HEK293 (cell line): Measurements from ENCODE around the gene ADORA2A.

Experiments used
- CTCF ChIA-PET: fragments of 350-600 bp; formaldehyde crosslinking; extraction: SDS; loops from one replicate; lab custom pipeline; 2021; ENCODE audit warnings: antibody characterized with exemption; lab: Yijun Ruan, JAX
- POLR2A ChIA-PET: fragments of 300-600 bp; formaldehyde crosslinking; extraction: SDS; loops from one replicate; lab custom pipeline; 2020; ENCODE audit warnings: antibody characterized with exemption, inconsistent platforms; lab: Yijun Ruan, JAX
- H3K27ac ChIP-seq: fragments of 200-500 bp; sonication (Bioruptor generic); 2 replicates; pipeline ENCODE4 v1.5.1; 2014; ENCODE audit warnings: low read depth, low read length, control low read depth, inconsistent platforms; ENCODE audit errors: extremely low read depth
- H3K36me3 ChIP-seq, 2 experiments: fragments of 200-500 bp in 1 of 2; sonication (Bioruptor generic) in 1 of 2; 1 replicate in 1 of 2; 2 replicates in 1 of 2; pipeline ENCODE4 v1.5.1; 2014 to 2017; ENCODE audit warnings: inconsistent platforms in 2 of 2, low read length in 2 of 2; ENCODE audit not compliant: control insufficient read depth in 2 of 2, insufficient read depth in 1 of 2
- H3K4me1 ChIP-seq: fragments of 200-500 bp; sonication (Bioruptor generic); 2 replicates; pipeline ENCODE4 v1.5.1; 2014; ENCODE audit warnings: mild to moderate bottlenecking, low read length, inconsistent platforms; ENCODE audit not compliant: control insufficient read depth, insufficient read depth
- H3K4me3 ChIP-seq: 2 replicates; pipeline ENCODE4 v1.5.1; 2011; ENCODE audit warnings: low read depth, mild to moderate bottlenecking, control low read depth, low read length, moderate library complexity
- H3K9me3 ChIP-seq: fragments of 200-500 bp; sonication (Bioruptor generic); 2 replicates; pipeline ENCODE4 v1.5.1; 2014; ENCODE audit warnings: low read depth, low read length, inconsistent platforms; ENCODE audit not compliant: control insufficient read depth, insufficient read depth
- GLIS1 ChIP-seq: fragments of 450-650 bp; formaldehyde crosslinking; IDR thresholded peaks from 2 replicates; pipeline ENCODE4 v1.5.1; 2016; ENCODE audit warnings: missing biosample characterization, missing genetic modification characterization
- ZBTB49 ChIP-seq: fragments of 450-650 bp; formaldehyde crosslinking; IDR thresholded peaks from 2 replicates; pipeline ENCODE4 v1.5.1; 2016; ENCODE audit warnings: missing biosample characterization, missing genetic modification characterization, low read depth
- ZEB2 ChIP-seq: fragments of 450-650 bp; formaldehyde crosslinking; IDR thresholded peaks from 2 replicates; pipeline ENCODE4 v1.5.1; 2016; ENCODE audit warnings: missing biosample characterization, missing genetic modification characterization
- ZNF148 ChIP-seq: fragments of 450-650 bp; formaldehyde crosslinking; IDR thresholded peaks from 2 replicates; pipeline ENCODE4 v1.5.0; 2017; ENCODE audit warnings: missing biosample characterization, missing genetic modification characterization, borderline replicate concordance
- ZNF335 ChIP-seq: fragments of 450-650 bp; formaldehyde crosslinking; conservative IDR thresholded peaks from 2 replicates; pipeline ENCODE4 v1.5.1; 2016; ENCODE audit warnings: missing biosample characterization, missing genetic modification characterization
- ZNF449 ChIP-seq: fragments of 450-650 bp; formaldehyde crosslinking; IDR thresholded peaks from 2 replicates; pipeline ENCODE4 v1.5.1; 2017; ENCODE audit warnings: missing biosample characterization, mild to moderate bottlenecking, missing genetic modification characterization, moderate library complexity
- ZNF518A ChIP-seq: fragments of 450-650 bp; formaldehyde crosslinking; conservative IDR thresholded peaks from 2 replicates; pipeline ENCODE4 v1.5.1; 2016; ENCODE audit warnings: low read depth, missing biosample characterization, missing genetic modification characterization
- ZNF548 ChIP-seq: fragments of 450-650 bp; formaldehyde crosslinking; IDR thresholded peaks from 2 replicates; pipeline ENCODE4 v1.5.1; 2016; ENCODE audit warnings: missing biosample characterization, missing genetic modification characterization

The ADORA2A gene

GRCh38 chr22:24393848-24394247, 33.6 kb upstream of the ADORA2A start (continued):
- TF ChIP-seq ZNF518A (no peak), ZNF148 (tag by site-specific recombination) (no peak)

GRCh38 chr22:24394254-24394653, 33.1 kb upstream of the ADORA2A start:
- peaks cover 20% of the 10 kb centered on the region for H3K4me1 ChIP-seq
- H3K27ac ChIP-seq: no peak overlapping the region
- no peaks in the 10 kb centered on the region for H3K9me3 ChIP-seq
- ChIA-PET CTCF (interaction anchor here (0.7 to 1.9 kb wide), 3 partner anchors 8 to 127 kb away, joined by 3 to 6 read pairs (median 4); no protein-coding TSS in a partner anchor), POLR2A (interaction anchor here (0.7 kb wide), 1 partner anchor 144 kb away, joined by 4 read pairs; no protein-coding TSS in a partner anchor)
- no peak overlapping the region for H3K4me3 ChIP-seq
- TF ChIP-seq ZBTB49 (tag by site-specific recombination): no peak
- TF ChIP-seq ZEB2 (tag by site-specific recombination): no peak
- no peak for TF ChIP-seq ZNF449 (tag by site-specific recombination)
- no peak for TF ChIP-seq ZNF548 (tag by site-specific recombination)
- H3K36me3 ChIP-seq: peaks cover 8 to 56% of the 10 kb centered on the region in 2 experiments; a peak in 2 of 3 replicates

GRCh38 chr22:24398409-24398808, 29.0 kb upstream of the ADORA2A start:
- H3K9me3 ChIP-seq: no peaks in the 10 kb centered on the region
- TF ChIP-seq GLIS1 (tag by site-specific recombination) (0 out of 2 replicates have a peak, but pooled peaks have one; percentile 10), ZNF335 (tag by site-specific recombination) (no peak)
- TF ChIP-seq, all 188 proteins: peak for 1
- CTCF ChIA-PET: interaction anchor here (0.5 to 1.6 kb wide), 4 partner anchors 12 to 129 kb away, joined by 3 to 4 read pairs (median 3); no protein-coding TSS in a partner anchor
- H3K4me3 ChIP-seq: no peak overlapping the region
- H3K27ac ChIP-seq: no peak overlapping the region
- peaks cover 12% of the 10 kb centered on the region for H3K4me1 ChIP-seq
- POLR2A ChIA-PET: no interaction called here
- peaks cover 8 to 59% of the 10 kb centered on the region in 2 experiments; a peak in 2 of 3 replicates for H3K36me3 ChIP-seq
